Measurements from ENCODE around the gene HMGN4. TPM values are rescaled to one million over a fixed set of nuclear protein-coding genes. Genes with fewer than 3 reads are reported as not detected.

The HMGN4 gene
- total RNA-seq, 2 experiments from 2014 or later, result 22.7 to 24.8 TPM

- H3K4me3 Mint-ChIP-seq, result no peak overlapping the region
- Histone ChIP-seq H3K27ac (ENCODE audit: low read depth in 1 of 2, low read length in 2 of 2) (no peak overlapping the region), H3K27me3 (ENCODE audit: control insufficient read depth in 1 of 2, insufficient read depth in 2 of 2, low read length in 2 of 2) (peaks cover 5 to 8% of the 10 kb centered on the region in 2 experiments), H3K4me1 (ENCODE audit: insufficient read depth, low read length) (peaks cover 13% of the 10 kb centered on the region), H3K4me3 (ENCODE audit: low read length) (no peak overlapping the region), H3K36me3 (ENCODE audit: insufficient read depth, low read length) (no peaks in the 10 kb centered on the region), H3K9me3 (ENCODE audit: control insufficient read depth in 1 of 2, insufficient read depth in 1 of 2, low read length in 2 of 2) (peaks cover 0 to 5% of the 10 kb centered on the region in 2 experiments)
- H3K9me3 Mint-ChIP-seq, result no peaks in the 10 kb centered on the region
- no peak for ATAC-seq (ENCODE audit: poor library complexity)
- TF ChIP-seq CTCF (IDR thresholded peaks at IDR 0.05), result no peak
- DNase-seq, result no peak
- intact Hi-C loops (cut with DNase I, micrococcal nuclease), result no loop called here
- H3K4me1 Mint-ChIP-seq (ENCODE audit: low read depth), result peaks cover 16% of the 10 kb centered on the region
- H3K27ac Mint-ChIP-seq, result no peak overlapping the region
- ChIA-PET POLR2A (interaction anchor here (1.0 kb wide), 1 partner anchor 339 kb away, joined by 3 read pairs; no protein-coding TSS in a partner anchor), CTCF (interaction anchor here (0.7 to 1.0 kb wide), 2 partner anchors 156 to 289 kb away, joined by 3 to 4 read pairs; no protein-coding TSS in a partner anchor)
- H3K36me3 Mint-ChIP-seq (ENCODE audit: low read depth), result no peaks in the 10 kb centered on the region
- peaks cover 17% of the 10 kb centered on the region for H3K27me3 Mint-ChIP-seq
Observed at GRCh38 chr6:26497610-26498009, 40.6 kb upstream of the HMGN4 start.

GRCh38 chr6:26500102-26500501 lies 38.1 kb upstream of the HMGN4 start, which contains the start of gene BTN1A1:
BTN1A1 (plus strand) TSS chr6:26500303; CDS start chr6:26501287, 984 bp downstream.
- ATAC-seq (ENCODE audit: poor library complexity), result no peak
- H3K4me3 Mint-ChIP-seq, result peak within 1 kb of the TSS; percentile 25

GRCh38 chr6:26501482-26501986 lies 36.6 kb upstream of the HMGN4 start:
- DNase-seq (peak in 13 of 14 experiments; percentile 3 to 68 (median 30)), ATAC-seq (ENCODE audit: poor library complexity) (peak; percentile 73)
- Histone ChIP-seq H3K27ac (ENCODE audit: low read depth in 1 of 2, low read length in 2 of 2) (no peak overlapping the region), H3K36me3 (ENCODE audit: insufficient read depth, low read length) (no peaks in the 10 kb centered on the region), H3K27me3 (ENCODE audit: control insufficient read depth in 1 of 2, insufficient read depth in 2 of 2, low read length in 2 of 2) (peaks cover 5 to 25% of the 10 kb centered on the region in 2 experiments), H3K9me3 (ENCODE audit: control insufficient read depth in 1 of 2, insufficient read depth in 1 of 2, low read length in 2 of 2) (peaks cover 0 to 5% of the 10 kb centered on the region in 2 experiments), H3K4me3 (ENCODE audit: low read length) (peak overlapping the region; percentile 50), H3K4me1 (ENCODE audit: insufficient read depth, low read length) (peaks cover 13% of the 10 kb centered on the region)
- no peak overlapping the region for H3K27ac Mint-ChIP-seq
- H3K9me3 Mint-ChIP-seq, result no peaks in the 10 kb centered on the region
- H3K4me1 Mint-ChIP-seq (ENCODE audit: low read depth), result peaks cover 16% of the 10 kb centered on the region
- no peaks in the 10 kb centered on the region for H3K36me3 Mint-ChIP-seq (ENCODE audit: low read depth)
- CTCF ChIA-PET, result interaction anchor here (0.6 to 1.2 kb wide), 2 partner anchors 30 to 67 kb away, joined by 3 read pairs; no protein-coding TSS in a partner anchor
- intact Hi-C loops (cut with DNase I, micrococcal nuclease), result no loop called here
- TF ChIP-seq CTCF (IDR thresholded peaks at IDR 0.05), result no peak
- POLR2A ChIA-PET, result interaction anchor here (0.7 to 3.8 kb wide), 11 partner anchors 17 to 343 kb away, joined by 3 to 25 read pairs (median 4); partner anchors contain the start of gene HMGN4
- peak overlapping the region; percentile 82 for H3K4me3 Mint-ChIP-seq
- peaks cover 40% of the 10 kb centered on the region for H3K27me3 Mint-ChIP-seq

More at GRCh38 chr6:26500102-26500501, 38.1 kb upstream of the HMGN4 start, which contains the start of gene BTN1A1:
- ChIA-PET CTCF (no interaction called here), POLR2A (interaction anchor here (0.7 to 1.2 kb wide), 3 partner anchors 26 to 158 kb away, joined by 3 to 4 read pairs (median 3); no protein-coding TSS in a partner anchor)
- Histone ChIP-seq H3K36me3 (ENCODE audit: insufficient read depth, low read length) (no peaks in the 10 kb centered on the region), H3K9me3 (ENCODE audit: control insufficient read depth in 1 of 2, insufficient read depth in 1 of 2, low read length in 2 of 2) (peaks cover 0 to 5% of the 10 kb centered on the region in 2 experiments), H3K27me3 (ENCODE audit: control insufficient read depth in 1 of 2, insufficient read depth in 2 of 2, low read length in 2 of 2) (peaks cover 5 to 24% of the 10 kb centered on the region in 2 experiments), H3K4me3 (ENCODE audit: low read length) (no peak within 1 kb of the TSS), H3K4me1 (ENCODE audit: insufficient read depth, low read length) (peaks cover 13% of the 10 kb centered on the region), H3K27ac (ENCODE audit: low read depth in 1 of 2, low read length in 2 of 2) (no peak within 1 kb of the TSS)
- no peaks in the 10 kb centered on the region for H3K9me3 Mint-ChIP-seq
- no peaks in the 10 kb centered on the region for H3K36me3 Mint-ChIP-seq (ENCODE audit: low read depth)
- TF ChIP-seq CTCF (IDR thresholded peaks at IDR 0.05), result no peak
- no peak within 1 kb of the TSS for H3K27ac Mint-ChIP-seq
- DNase-seq, result no peak
- H3K27me3 Mint-ChIP-seq, result peaks cover 33% of the 10 kb centered on the region
- peaks cover 16% of the 10 kb centered on the region for H3K4me1 Mint-ChIP-seq (ENCODE audit: low read depth)
- intact Hi-C loops (cut with DNase I, micrococcal nuclease), result no loop called here
